ENCODE results near the gene UTS2R. TPM values are rescaled to one million over a fixed set of nuclear protein-coding genes. Genes with fewer than 3 reads are reported as not detected.

UTS2R gene
- total RNA-seq, 1 donor from 2014 or later = 1.4 TPM

- no peak overlapping the region for H3K27ac ChIP-seq (replicated peaks)
- DNase-seq = no peak
- H3K27me3 ChIP-seq (ENCODE audit: low read depth) = no peaks in the 10 kb centered on the region
- H3K4me1 ChIP-seq = peaks cover 38% of the 10 kb centered on the region
- H3K4me3 ChIP-seq = no peak overlapping the region
- peaks cover 5% of the 10 kb centered on the region for H3K36me3 ChIP-seq
- intact Hi-C loops (cut with micrococcal nuclease) = no loop called here
- TF ChIP-seq CTCF (IDR thresholded peaks at IDR 0.05; ENCODE audit: borderline replicate concordance) = no peak
- H3K9me3 ChIP-seq (replicated peaks) = no peaks in the 10 kb centered on the region
These were observed 43.8 kb downstream of the UTS2R start for GRCh38 chr17:82415336-82415735.

GRCh38 chr17:82415786-82416185, 44.2 kb downstream of the UTS2R start:
- H3K4me1 ChIP-seq = peaks cover 38% of the 10 kb centered on the region
- peaks cover 9% of the 10 kb centered on the region for H3K36me3 ChIP-seq
- no peaks in the 10 kb centered on the region for H3K27me3 ChIP-seq (ENCODE audit: low read depth)
- no peaks in the 10 kb centered on the region for H3K9me3 ChIP-seq (replicated peaks)
- intact Hi-C loops (cut with micrococcal nuclease) = no loop called here
- no peak for TF ChIP-seq CTCF (IDR thresholded peaks at IDR 0.05; ENCODE audit: borderline replicate concordance)
- no peak overlapping the region for H3K27ac ChIP-seq (replicated peaks)
- no peak overlapping the region for H3K4me3 ChIP-seq
- DNase-seq = no peak

DNA sequence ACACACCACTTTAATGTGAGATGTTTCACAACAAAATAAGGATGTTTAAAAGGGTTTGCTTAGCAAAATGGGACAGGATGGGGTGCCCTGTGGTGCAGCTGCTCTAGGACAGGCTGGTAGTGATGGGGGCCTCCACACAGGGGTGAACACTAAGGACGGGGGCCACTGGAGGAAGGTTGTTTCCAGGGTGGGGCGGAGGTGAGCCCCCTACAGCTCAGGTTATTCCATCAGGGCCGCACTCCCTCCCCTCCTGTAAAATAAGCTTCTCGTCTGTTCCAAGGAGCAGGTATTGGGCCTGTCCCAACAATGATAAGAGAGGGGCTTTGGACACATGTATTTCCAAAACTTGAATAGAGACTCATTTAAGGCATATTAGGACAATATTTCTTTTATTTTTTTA, 44.7 kb downstream of the UTS2R start:
- Histone ChIP-seq H3K4me1 (peaks cover 38% of the 10 kb centered on the region), H3K36me3 (peaks cover 12% of the 10 kb centered on the region), H3K9me3 (replicated peaks) (no peaks in the 10 kb centered on the region), H3K4me3 (no peak overlapping the region), H3K27ac (replicated peaks) (no peak overlapping the region), H3K27me3 (ENCODE audit: low read depth) (no peaks in the 10 kb centered on the region)
- intact Hi-C loops (cut with micrococcal nuclease) = no loop called here
- TF ChIP-seq CTCF (IDR thresholded peaks at IDR 0.05; ENCODE audit: borderline replicate concordance) = no peak
- no peak for DNase-seq

DNA sequence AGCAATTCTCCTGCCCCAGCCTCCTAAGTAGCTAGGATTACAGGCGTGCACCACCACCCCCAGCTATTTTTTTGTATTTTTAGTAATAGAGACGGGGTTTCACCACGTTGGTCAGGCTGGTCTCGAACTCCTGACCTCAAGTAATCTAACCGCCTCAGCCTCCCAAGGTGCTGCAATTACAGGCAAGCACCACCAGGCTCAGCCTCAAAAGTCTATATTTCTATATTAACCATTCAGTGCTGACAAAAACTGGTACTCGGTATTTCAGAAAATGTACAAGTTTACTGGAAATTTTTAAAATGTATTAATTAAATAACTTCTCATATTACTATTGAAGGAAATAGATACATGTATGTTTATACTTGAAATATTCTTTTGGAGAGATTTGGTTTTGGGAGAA, 45.2 kb downstream of the UTS2R start:
- Histone ChIP-seq H3K4me3 (no peak overlapping the region), H3K27me3 (ENCODE audit: low read depth) (no peaks in the 10 kb centered on the region), H3K36me3 (peaks cover 12% of the 10 kb centered on the region), H3K9me3 (replicated peaks) (no peaks in the 10 kb centered on the region), H3K27ac (replicated peaks) (no peak overlapping the region), H3K4me1 (peaks cover 38% of the 10 kb centered on the region)
- TF ChIP-seq CTCF (IDR thresholded peaks at IDR 0.05; ENCODE audit: borderline replicate concordance) = peak; percentile 10
- no peak for DNase-seq
- intact Hi-C loops (cut with micrococcal nuclease) = no loop called here

DNA sequence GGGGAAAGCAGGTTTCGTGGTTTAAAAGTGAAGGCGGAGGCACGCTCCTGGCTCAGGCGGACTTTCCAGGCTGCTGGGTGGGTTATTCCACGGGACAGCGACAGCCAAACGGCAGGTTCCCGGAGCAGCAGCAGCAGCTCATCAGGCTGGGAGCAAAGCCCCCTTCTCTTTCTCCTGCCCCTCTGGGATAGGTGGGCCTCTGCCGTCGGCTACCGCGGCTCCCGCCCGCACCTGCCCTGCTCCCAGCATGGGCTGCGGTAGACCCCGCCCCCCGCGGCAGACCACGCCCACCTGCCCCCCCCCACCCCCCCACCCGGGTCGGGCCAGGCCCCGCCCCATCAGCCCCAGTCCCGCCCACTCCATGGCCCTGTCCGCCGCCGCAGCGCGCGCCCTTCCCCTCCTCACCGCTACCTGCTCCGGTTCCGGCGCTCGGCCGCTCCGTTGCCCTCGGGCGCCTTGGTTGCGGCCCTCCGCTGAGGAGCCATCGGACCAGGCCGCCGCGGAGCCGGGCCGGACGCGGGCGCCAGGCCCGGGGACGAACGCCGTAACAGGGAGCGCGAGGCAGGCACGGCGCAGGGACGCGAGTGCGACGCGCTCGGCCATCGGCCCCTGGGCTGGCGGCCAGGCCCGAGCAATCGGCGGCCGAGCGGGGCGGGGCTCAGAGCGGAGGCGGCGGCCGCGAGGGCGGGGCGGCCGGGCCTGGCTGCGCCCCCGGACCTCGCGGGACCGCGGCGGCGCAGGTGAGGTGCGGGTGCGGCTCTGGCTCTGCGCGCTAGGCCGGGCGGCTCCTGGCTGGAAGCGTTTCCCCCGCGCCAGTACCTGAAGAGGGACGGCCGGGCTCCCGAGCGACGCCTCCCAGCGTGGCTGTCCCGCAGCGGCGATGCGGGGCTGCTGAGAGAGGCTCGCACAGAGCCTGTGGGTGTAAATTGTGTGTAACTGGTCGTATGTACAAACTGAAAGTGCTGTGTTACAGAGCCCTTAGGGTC, 46.7 kb downstream of the UTS2R start, which contains the start of the genes HEXD and OGFOD3:
TSS of gene HEXD (plus strand) at position 347 of the 986 bp plus-strand sequence. CDS start 1,453 bp downstream, outside the sequence.
TSS of gene OGFOD3 (minus strand) at position 586 of the 986 bp plus-strand sequence. CDS start at position 485, 101 bp downstream.
- peaks cover 17% of the 10 kb centered on the region for H3K36me3 ChIP-seq
- H3K4me3 ChIP-seq = peak within 1 kb of the TSS; percentile 86
- intact Hi-C loops (cut with micrococcal nuclease) = no loop called here
- peak; percentile 83 for DNase-seq
- H3K9me3 ChIP-seq (replicated peaks) = peaks cover 10% of the 10 kb centered on the region
- TF ChIP-seq CTCF (IDR thresholded peaks at IDR 0.05; ENCODE audit: borderline replicate concordance) = peak; percentile 25
- peak within 1 kb of the TSS; percentile 96 for H3K27ac ChIP-seq (replicated peaks)
- H3K27me3 ChIP-seq (ENCODE audit: low read depth) = no peaks in the 10 kb centered on the region
- H3K4me1 ChIP-seq = peaks cover 30% of the 10 kb centered on the region
